HepG2 (cell line): ENCODE results near the gene CDK17. TPM values are rescaled to one million over a fixed set of nuclear protein-coding genes. Genes with fewer than 3 reads are reported as not detected.
"Not testable (repeated sequence)": the region's sequence is repeated elsewhere in the genome, so short reads cannot be mapped to it uniquely, and the experiment has no call there.

Experiments used
- ATAC-seq: fragments of 200-7000 bp; cut with Tn5 transposase; 3 replicates; pipeline ENCODE4 v1.9.1; 2020; ENCODE audit warnings: mild to moderate bottlenecking, moderate library complexity
- BruUV-seq: library from RNA; stranded (reverse); fragments of 400-500 nt; replicated peaks from 2 replicates; lab custom pipeline; 2021; lab: Mats Ljungman, UMichigan
- CTCF ChIA-PET: fragments of 300-600 bp; formaldehyde crosslinking; extraction: SDS; loops from one replicate; lab custom pipeline; 2021; ENCODE audit warnings: low total read pairs, inconsistent platforms, low intra/inter-chr PET ratio; lab: Yijun Ruan, JAX
- POLR2A ChIA-PET: fragments of 350-600 bp; sonication (Branson Sonifier 250); formaldehyde crosslinking; loops from one replicate; lab custom pipeline; 2020; ENCODE audit warnings: antibody characterized with exemption, inconsistent platforms; lab: Yijun Ruan, JAX
- DNase-seq: peaks from one replicate; pipeline ENCODE4 v3.0.0-alpha.2; 2015; ENCODE audit warnings: low spot score
- FAIRE-seq: peaks from 3 replicates; lab custom pipeline; 2011; peaks lifted over from hg19 to GRCh38; lab: Jason Lieb, UNC
- H2AFZ ChIP-seq: one replicate; pipeline ENCODE4 v1.6.1; 2011; ENCODE audit warnings: low read length, inconsistent platforms
- H3K27ac ChIP-seq: fragments of 300-600 bp; 3 replicates; pipeline ENCODE4 v1.8.0; 2011; ENCODE audit warnings: mixed run types, mild to moderate bottlenecking, mixed read lengths, low read length, inconsistent platforms; ENCODE audit not compliant: insufficient read depth; ENCODE audit errors: extremely low read length
- H3K27me3 ChIP-seq, 2 experiments: fragments of 200-600 bp in 1 of 2; 2 replicates in 1 of 2; 3 replicates in 1 of 2; pipeline versions ENCODE4 v1.6.0 to v1.8.0; 2011; ENCODE audit warnings: low read length in 2 of 2, mild to moderate bottlenecking in 2 of 2, moderate library complexity in 2 of 2, inconsistent platforms in 1 of 2; ENCODE audit not compliant: insufficient read depth in 2 of 2, control insufficient read depth in 1 of 2
- H3K36me3 ChIP-seq, 2 experiments: fragments of 200-600 bp in 1 of 2; replicated peaks in 1 of 2; 2 replicates in 1 of 2; 3 replicates in 1 of 2; pipeline versions ENCODE4 v1.5.1 to v1.8.0; 2011; ENCODE audit warnings: low read length in 2 of 2, inconsistent platforms in 1 of 2; ENCODE audit not compliant: insufficient read depth in 2 of 2, control insufficient read depth in 1 of 2
- H3K4me1 ChIP-seq: 2 replicates; pipeline ENCODE4 v1.5.1; 2012; ENCODE audit warnings: low read length, inconsistent platforms; ENCODE audit not compliant: insufficient read depth
- H3K4me2 ChIP-seq: 2 replicates; pipeline ENCODE4 v1.6.0; 2011; ENCODE audit warnings: low read depth, low read length, inconsistent platforms
- H3K4me3 ChIP-seq, 3 experiments: fragments of 200-600 bp in 1 of 3; sonication (generic), shearing (Covaris generic) in 1 of 3; replicated peaks in 1 of 3; 2 replicates each; pipeline ENCODE4 v1.5.1; 2011 to 2016; ENCODE audit warnings: low read length in 3 of 3, inconsistent platforms in 2 of 3, low read depth in 2 of 3, mild to moderate bottlenecking in 2 of 3, control low read depth in 1 of 3, mixed read lengths in 1 of 3; ENCODE audit not compliant: insufficient read depth in 1 of 3
- H3K79me2 ChIP-seq: one replicate; pipeline ENCODE4 v1.6.1; 2011; ENCODE audit warnings: low read length, inconsistent platforms; ENCODE audit not compliant: insufficient read depth
- H3K9ac ChIP-seq: 2 replicates; pipeline ENCODE4 v1.6.0; 2011; ENCODE audit warnings: mild to moderate bottlenecking, low read depth, low read length, inconsistent platforms; ENCODE audit not compliant: insufficient read depth
- H3K9me3 ChIP-seq: 2 replicates; pipeline ENCODE4 v1.5.1; 2012; ENCODE audit warnings: mild to moderate bottlenecking, low read length
- H4K20me1 ChIP-seq: 2 replicates; pipeline ENCODE4 v1.6.0; 2011; ENCODE audit warnings: inconsistent platforms, mild to moderate bottlenecking, low read length, moderate library complexity; ENCODE audit not compliant: insufficient read depth
- DMAP1 ChIP-seq: IDR thresholded peaks from 2 replicates; pipeline ENCODE4 v1.6.1; 2016
- HIVEP1 ChIP-seq: sonication (generic); formaldehyde crosslinking; IDR thresholded peaks from 2 replicates; pipeline ENCODE4 v1.4.0; 2020; ENCODE audit warnings: mild to moderate bottlenecking, missing genetic modification reagents
- ISX ChIP-seq: sonication (generic); formaldehyde crosslinking; conservative IDR thresholded peaks from 2 replicates; pipeline ENCODE4 v1.5.0; 2020; ENCODE audit warnings: missing genetic modification reagents
- RBM22 ChIP-seq: fragments of 200-400 bp; formaldehyde crosslinking; optimal IDR thresholded peaks from 2 replicates; pipeline ENCODE3; 2017; ENCODE audit warnings: mild to moderate bottlenecking, low read length, moderate library complexity
- RNF2 ChIP-seq: fragments of 450-650 bp; conservative IDR thresholded peaks from 2 replicates; pipeline ENCODE4 v1.6.1; 2016; ENCODE audit warnings: low read depth
- TRIM24 ChIP-seq: sonication (generic); formaldehyde crosslinking; IDR thresholded peaks from 2 replicates; pipeline ENCODE4 v1.8.0; 2022; ENCODE audit warnings: mild to moderate bottlenecking, missing genetic modification reagents
- ZNF124 ChIP-seq: sonication (generic); formaldehyde crosslinking; IDR thresholded peaks from 2 replicates; pipeline ENCODE4 v1.4.0; 2020; ENCODE audit warnings: missing genetic modification reagents
- ZNF468 ChIP-seq: sonication (generic); formaldehyde crosslinking; IDR thresholded peaks from 2 replicates; pipeline ENCODE4 v1.8.0; 2022; ENCODE audit warnings: mild to moderate bottlenecking, moderate library complexity, missing genetic modification reagents
- ZNF773 ChIP-seq: sonication (generic); formaldehyde crosslinking; IDR thresholded peaks from 2 replicates; pipeline ENCODE4 v1.4.0; 2020; ENCODE audit warnings: missing genetic modification reagents, borderline replicate concordance
- WGBS: methylation state at CpG from one replicate; pipeline ENCODE4 v1.1.6; 2017; ENCODE audit warnings: low lambda C conversion rate; 5-methylcytosine and 5-hydroxymethylcytosine counted together
- in situ Hi-C: cut with HindIII; loops from 2 replicates; pipeline ENCODE4 v1.10.0; 2017; ENCODE audit warnings: low pct_unique_long_range_greater_than_20kb; ENCODE audit not compliant: extremely low pct_ligation_motif_present
- intact Hi-C: fragments of 100-400 bp; cut with micrococcal nuclease; formaldehyde crosslinking; loops from one replicate; pipeline ENCODE4 v1.10.0; 2022; ENCODE audit not compliant: unreplicated experiment
- polyA plus RNA-seq, 8 experiments: library from polyadenylated mRNA; depleted of rRNA in 3 of 8; stranded (reverse) in 7 of 8; unstranded in 1 of 8; fragments of >200 nt; fragmentation: Illumina TruSeq in 4 of 8; extraction: Trizol in 4 of 8; gene quantifications; 2 replicates each; pipeline versions ENCODE4 v1.2.1 to v1.2.3, GENCODE V29; 2011 to 2016; ENCODE audit warnings: low read depth in 4 of 8, missing spikeins in 1 of 8, mixed read lengths in 1 of 8; ENCODE audit not compliant: insufficient read depth in 1 of 8
- total RNA-seq, 5 experiments: library from RNA; depleted of rRNA; stranded (reverse); fragments of >200 nt; fragmentation: Illumina TruSeq; extraction: Trizol; gene quantifications; 2 replicates each; pipeline ENCODE4 v1.2.3, GENCODE V29; 2016; ENCODE audit warnings: low read depth in 1 of 5
- TF ChIP-seq, protein P1 (sequence below): sonication (generic); formaldehyde crosslinking; IDR thresholded peaks from 2 replicates; pipeline ENCODE4 v1.4.0; 2020; ENCODE audit warnings: missing genetic modification reagents, borderline replicate concordance

CDK17 gene
- total and polyA plus RNA-seq, 2 of the 13 experiments (the other 11 are each of a cell fraction or from before 2014, with no cell fraction given), result 9.9 to 22.3 TPM

DNA sequence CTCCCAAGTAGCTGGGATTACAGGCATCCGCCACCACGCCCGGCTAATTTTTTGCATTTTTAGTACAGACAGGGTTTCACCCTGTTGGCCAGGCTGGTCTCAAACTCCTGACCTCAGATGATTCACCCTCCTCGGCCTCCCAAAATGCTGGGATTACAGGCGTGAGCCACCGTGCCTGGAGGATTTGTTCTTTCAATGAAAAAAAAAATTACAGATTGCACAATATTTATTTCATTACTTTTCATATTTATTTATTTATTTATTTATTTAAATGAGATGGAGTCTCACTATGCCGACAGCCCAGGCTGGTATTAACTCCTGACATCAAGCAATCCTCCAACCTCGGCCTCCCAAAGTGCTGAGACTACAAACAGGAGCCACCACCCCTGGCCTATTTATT is 2.3 kb upstream of the CDK17 start:
- DNase-seq, H3K9ac ChIP-seq, ATAC-seq, FAIRE-seq, H3K36me3 ChIP-seq, H3K27ac ChIP-seq, in situ Hi-C loops, H3K4me3 ChIP-seq, H4K20me1 ChIP-seq, H3K4me2 ChIP-seq, BruUV-seq, H3K4me1 ChIP-seq, CTCF ChIA-PET, POLR2A ChIA-PET, H3K27me3 ChIP-seq, H2AFZ ChIP-seq, H3K9me3 ChIP-seq: not testable (repeated sequence)
- intact Hi-C loops, result loop anchor here (5.0 kb wide), 1 partner anchor 340 kb away; no protein-coding TSS in a partner anchor
- 56% methylated on average over 8 of the region's 8 CpGs for WGBS
- H3K79me2 ChIP-seq, result peaks cover 18% of the 10 kb centered on the region

- no peak for TF ChIP-seq DMAP1 (CRISPR knock-in tag)
- no peak for TF ChIP-seq ISX (CRISPR knock-in tag)
- TF ChIP-seq HIVEP1 (CRISPR knock-in tag), result no peak
- TF ChIP-seq ZNF468 (CRISPR knock-in tag), result no peak
- TF ChIP-seq, protein P1, sequence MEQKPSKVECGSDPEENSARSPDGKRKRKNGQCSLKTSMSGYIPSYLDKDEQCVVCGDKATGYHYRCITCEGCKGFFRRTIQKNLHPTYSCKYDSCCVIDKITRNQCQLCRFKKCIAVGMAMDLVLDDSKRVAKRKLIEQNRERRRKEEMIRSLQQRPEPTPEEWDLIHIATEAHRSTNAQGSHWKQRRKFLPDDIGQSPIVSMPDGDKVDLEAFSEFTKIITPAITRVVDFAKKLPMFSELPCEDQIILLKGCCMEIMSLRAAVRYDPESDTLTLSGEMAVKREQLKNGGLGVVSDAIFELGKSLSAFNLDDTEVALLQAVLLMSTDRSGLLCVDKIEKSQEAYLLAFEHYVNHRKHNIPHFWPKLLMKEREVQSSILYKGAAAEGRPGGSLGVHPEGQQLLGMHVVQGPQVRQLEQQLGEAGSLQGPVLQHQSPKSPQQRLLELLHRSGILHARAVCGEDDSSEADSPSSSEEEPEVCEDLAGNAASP, result no peak
- TF ChIP-seq ZNF773 (CRISPR knock-in tag), result no peak
- no peak for TF ChIP-seq RBM22
- no peak for TF ChIP-seq TRIM24 (CRISPR knock-in tag)
- no peak for TF ChIP-seq ZNF124 (CRISPR knock-in tag)
- TF ChIP-seq RNF2, result no peak
- ChIA-PET POLR2A (no interaction called here), CTCF (no interaction called here)
- WGBS, result 79% methylated on average over 6 of the region's 6 CpGs
- Histone ChIP-seq H3K79me2 (peaks cover 22% of the 10 kb centered on the region), H3K9me3 (no peaks in the 10 kb centered on the region), H3K4me3 (peak overlapping the region in 2 of 3 experiments; percentile 83; a peak in 3 of 6 replicates), H3K27me3 (peaks cover 0 to 3% of the 10 kb centered on the region in 2 experiments; a peak in 1 of 5 replicates), H3K9ac (no peak overlapping the region), H3K27ac (no peak overlapping the region), H4K20me1 (peaks cover 14% of the 10 kb centered on the region), H3K36me3 (no peaks in the 10 kb centered on the region), H2AFZ (no peak overlapping the region), H3K4me2 (peak overlapping the region; percentile 99), H3K4me1 (peaks cover 11% of the 10 kb centered on the region)
- intact Hi-C loops (loop anchor here (5.0 kb wide), 1 partner anchor 340 kb away; no protein-coding TSS in a partner anchor), in situ Hi-C loops (no loop called here)
- ATAC-seq (no peak), DNase-seq (no peak), FAIRE-seq (no peak)
- no TSS peak for BruUV-seq
These were observed 1.8 kb upstream of the CDK17 start for GRCh38 chr12:96402061-96402460.
